Liver (tissue), 3 donors: ENCODE data around the gene ANKS1A.

Experiments
- EGR1 ChIP-seq, 2 donors: IDR thresholded peaks; 2 replicates each; pipeline ENCODE4 v1.6.1; 2016 to 2018; ENCODE audit warnings: antibody characterized with exemption in 2 of 2, low read depth in 2 of 2
- FOXA1 ChIP-seq: IDR thresholded peaks from 2 replicates; pipeline ENCODE4 v1.6.1; 2016; ENCODE audit warnings: antibody characterized with exemption
- GABPA ChIP-seq, 2 donors: IDR thresholded peaks in 1 of 2; conservative IDR thresholded peaks in 1 of 2; 2 replicates each; pipeline ENCODE4 v1.6.1; 2016; ENCODE audit warnings: antibody characterized with exemption in 2 of 2, mild to moderate bottlenecking in 1 of 2, moderate library complexity in 1 of 2
- HNF4G ChIP-seq: IDR thresholded peaks from 2 replicates; pipeline ENCODE4 v1.6.1; 2016; ENCODE audit warnings: antibody characterized with exemption
- JUND ChIP-seq, 2 donors: IDR thresholded peaks; 2 replicates each; pipeline ENCODE4 v1.6.1; 2016; ENCODE audit warnings: antibody characterized with exemption in 2 of 2
- NR2F2 ChIP-seq: IDR thresholded peaks from 2 replicates; pipeline ENCODE4 v1.6.1; 2016; ENCODE audit warnings: antibody characterized with exemption
- RAD21 ChIP-seq, 2 donors: IDR thresholded peaks; 2 replicates each; pipeline ENCODE4 v1.6.1; 2016; ENCODE audit warnings: antibody characterized with exemption in 2 of 2, mild to moderate bottlenecking in 2 of 2
- RXRA ChIP-seq, 2 donors: IDR thresholded peaks; 2 replicates each; pipeline ENCODE4 v1.6.1; 2017 to 2018; ENCODE audit warnings: antibody characterized with exemption in 2 of 2, mild to moderate bottlenecking in 1 of 2
- SP1 ChIP-seq: IDR thresholded peaks from 2 replicates; pipeline ENCODE4 v1.6.1; 2018; ENCODE audit warnings: antibody characterized with exemption, mild to moderate bottlenecking
- YY1 ChIP-seq: IDR thresholded peaks from 2 replicates; pipeline ENCODE4 v1.6.1; 2016; ENCODE audit warnings: antibody characterized with exemption, mild to moderate bottlenecking
- TF ChIP-seq, protein P1 (sequence below): fragments of 150-350 bp; IDR thresholded peaks from 2 replicates; pipeline ENCODE4 v1.5.1; 2017; ENCODE audit warnings: improper control_type of control experiment, low read depth, low read length; ENCODE audit not compliant: missing input control
- TF ChIP-seq, protein P2 (sequence below): IDR thresholded peaks from 2 replicates; pipeline ENCODE4 v1.6.1; 2016; ENCODE audit warnings: antibody characterized with exemption, mild to moderate bottlenecking
- TF ChIP-seq, protein P3 (sequence below): IDR thresholded peaks from 2 replicates; pipeline ENCODE4 v1.6.1; 2016; ENCODE audit warnings: antibody characterized with exemption
- donor health status: healthy.
- donor health status: healthy.

DNA sequence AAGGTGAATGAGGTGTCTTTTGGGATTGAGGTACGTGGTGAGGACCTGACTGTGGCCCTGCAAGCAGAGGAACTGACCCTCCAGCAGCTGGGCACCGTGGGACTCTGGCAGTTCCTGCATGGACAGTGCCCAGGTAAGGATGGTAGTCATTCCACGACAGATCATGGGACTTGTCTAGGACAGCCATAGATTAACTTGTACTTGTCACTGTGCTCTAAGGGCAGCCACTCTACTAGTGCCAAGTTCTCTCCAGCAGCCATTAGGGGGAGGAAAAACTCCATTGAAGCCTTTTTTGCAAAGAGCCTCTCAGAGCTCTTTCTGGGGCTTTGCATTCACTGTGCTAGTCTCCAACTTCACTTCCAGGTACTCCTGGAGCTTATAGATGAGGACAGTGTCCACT is 21.6 kb upstream of the ANKS1A start:
- TF ChIP-seq, protein P1, sequence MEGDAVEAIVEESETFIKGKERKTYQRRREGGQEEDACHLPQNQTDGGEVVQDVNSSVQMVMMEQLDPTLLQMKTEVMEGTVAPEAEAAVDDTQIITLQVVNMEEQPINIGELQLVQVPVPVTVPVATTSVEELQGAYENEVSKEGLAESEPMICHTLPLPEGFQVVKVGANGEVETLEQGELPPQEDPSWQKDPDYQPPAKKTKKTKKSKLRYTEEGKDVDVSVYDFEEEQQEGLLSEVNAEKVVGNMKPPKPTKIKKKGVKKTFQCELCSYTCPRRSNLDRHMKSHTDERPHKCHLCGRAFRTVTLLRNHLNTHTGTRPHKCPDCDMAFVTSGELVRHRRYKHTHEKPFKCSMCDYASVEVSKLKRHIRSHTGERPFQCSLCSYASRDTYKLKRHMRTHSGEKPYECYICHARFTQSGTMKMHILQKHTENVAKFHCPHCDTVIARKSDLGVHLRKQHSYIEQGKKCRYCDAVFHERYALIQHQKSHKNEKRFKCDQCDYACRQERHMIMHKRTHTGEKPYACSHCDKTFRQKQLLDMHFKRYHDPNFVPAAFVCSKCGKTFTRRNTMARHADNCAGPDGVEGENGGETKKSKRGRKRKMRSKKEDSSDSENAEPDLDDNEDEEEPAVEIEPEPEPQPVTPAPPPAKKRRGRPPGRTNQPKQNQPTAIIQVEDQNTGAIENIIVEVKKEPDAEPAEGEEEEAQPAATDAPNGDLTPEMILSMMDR = no peak
- no peak for TF ChIP-seq NR2F2
- TF ChIP-seq FOXA1 = no peak
- TF ChIP-seq YY1 = no peak
- peak; percentile 32 to 44 for TF ChIP-seq RAD21 (IDR thresholded peaks at IDR 0.05)
- TF ChIP-seq, protein P2, sequence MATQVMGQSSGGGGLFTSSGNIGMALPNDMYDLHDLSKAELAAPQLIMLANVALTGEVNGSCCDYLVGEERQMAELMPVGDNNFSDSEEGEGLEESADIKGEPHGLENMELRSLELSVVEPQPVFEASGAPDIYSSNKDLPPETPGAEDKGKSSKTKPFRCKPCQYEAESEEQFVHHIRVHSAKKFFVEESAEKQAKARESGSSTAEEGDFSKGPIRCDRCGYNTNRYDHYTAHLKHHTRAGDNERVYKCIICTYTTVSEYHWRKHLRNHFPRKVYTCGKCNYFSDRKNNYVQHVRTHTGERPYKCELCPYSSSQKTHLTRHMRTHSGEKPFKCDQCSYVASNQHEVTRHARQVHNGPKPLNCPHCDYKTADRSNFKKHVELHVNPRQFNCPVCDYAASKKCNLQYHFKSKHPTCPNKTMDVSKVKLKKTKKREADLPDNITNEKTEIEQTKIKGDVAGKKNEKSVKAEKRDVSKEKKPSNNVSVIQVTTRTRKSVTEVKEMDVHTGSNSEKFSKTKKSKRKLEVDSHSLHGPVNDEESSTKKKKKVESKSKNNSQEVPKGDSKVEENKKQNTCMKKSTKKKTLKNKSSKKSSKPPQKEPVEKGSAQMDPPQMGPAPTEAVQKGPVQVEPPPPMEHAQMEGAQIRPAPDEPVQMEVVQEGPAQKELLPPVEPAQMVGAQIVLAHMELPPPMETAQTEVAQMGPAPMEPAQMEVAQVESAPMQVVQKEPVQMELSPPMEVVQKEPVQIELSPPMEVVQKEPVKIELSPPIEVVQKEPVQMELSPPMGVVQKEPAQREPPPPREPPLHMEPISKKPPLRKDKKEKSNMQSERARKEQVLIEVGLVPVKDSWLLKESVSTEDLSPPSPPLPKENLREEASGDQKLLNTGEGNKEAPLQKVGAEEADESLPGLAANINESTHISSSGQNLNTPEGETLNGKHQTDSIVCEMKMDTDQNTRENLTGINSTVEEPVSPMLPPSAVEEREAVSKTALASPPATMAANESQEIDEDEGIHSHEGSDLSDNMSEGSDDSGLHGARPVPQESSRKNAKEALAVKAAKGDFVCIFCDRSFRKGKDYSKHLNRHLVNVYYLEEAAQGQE = no peak
- no peak for TF ChIP-seq RXRA (IDR thresholded peaks at IDR 0.05)
- TF ChIP-seq, protein P3, sequence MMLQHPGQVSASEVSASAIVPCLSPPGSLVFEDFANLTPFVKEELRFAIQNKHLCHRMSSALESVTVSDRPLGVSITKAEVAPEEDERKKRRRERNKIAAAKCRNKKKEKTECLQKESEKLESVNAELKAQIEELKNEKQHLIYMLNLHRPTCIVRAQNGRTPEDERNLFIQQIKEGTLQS = no peak
- TF ChIP-seq SP1 = no peak
- TF ChIP-seq HNF4G = no peak
- TF ChIP-seq EGR1 (IDR thresholded peaks at IDR 0.05; ENCODE audit: low read depth in 2 of 2) = no peak
- TF ChIP-seq GABPA (IDR thresholded peaks at IDR 0.05 in 1 of 2, conservative IDR thresholded peaks at IDR 0.05 in 1 of 2) = no peak
- TF ChIP-seq JUND (IDR thresholded peaks at IDR 0.05) = no peak
